GM19035 (cell line): ENCODE data around the gene OLR1.
"Not testable (repeated sequence)": the region's sequence is repeated elsewhere in the genome, so short reads cannot be mapped to it uniquely, and the experiment has no call there.

ENCODE experiments used
- ATAC-seq: cut with Tn5 transposase; IDR thresholded peaks from one replicate; pipeline ENCODE4 v1.9.1; 2021; ENCODE audit not compliant: unreplicated experiment

OLR1 gene

GRCh38 chr12:10171973-10172728, at the start of gene OLR1:
OLR1 (minus strand) TSS chr12:10172132; CDS start chr12:10172077, 55 bp downstream.
- ATAC-seq: no peak

GRCh38 chr12:10220398-10221077, 48.6 kb upstream of the OLR1 start:
- no peak for ATAC-seq

- ATAC-seq: no peak
Measured at GRCh38 chr12:10218021-10218420, 46.1 kb upstream of the OLR1 start.

GRCh38 chr12:10215946-10216345, 44.0 kb upstream of the OLR1 start:
- not testable (repeated sequence) for ATAC-seq

GRCh38 chr12:10215436-10215835, 43.5 kb upstream of the OLR1 start:
- no peak for ATAC-seq

- ATAC-seq: no peak
Measured at GRCh38 chr12:10214895-10215267, 42.9 kb upstream of the OLR1 start.

GRCh38 chr12:10214136-10214894, 42.4 kb upstream of the OLR1 start:
- ATAC-seq: no peak

- peak; percentile 63 for ATAC-seq
Measured at GRCh38 chr12:10213168-10214135, 41.5 kb upstream of the OLR1 start.

GRCh38 chr12:10212739-10213131, 40.8 kb upstream of the OLR1 start, which contains the start of gene GABARAPL1:
GABARAPL1 (plus strand) TSS chr12:10212877; CDS start chr12:10213130, 253 bp downstream.
- ATAC-seq: peak; percentile 74

- ATAC-seq: peak; percentile 72
Measured at GRCh38 chr12:10211940-10212738, 40.2 kb upstream of the OLR1 start.

- ATAC-seq: no peak
Measured at GRCh38 chr12:10211101-10211939, 39.4 kb upstream of the OLR1 start.

- no peak for ATAC-seq
Measured at GRCh38 chr12:10210225-10210624, 38.3 kb upstream of the OLR1 start.

GRCh38 chr12:10207136-10207535, 35.2 kb upstream of the OLR1 start:
- no peak for ATAC-seq

GRCh38 chr12:10205220-10205807, 33.4 kb upstream of the OLR1 start:
- ATAC-seq: no peak

- ATAC-seq: not testable (repeated sequence)
Measured at GRCh38 chr12:10204495-10204894, 32.6 kb upstream of the OLR1 start.

GRCh38 chr12:10197879-10198278, 25.9 kb upstream of the OLR1 start:
- ATAC-seq: no peak

GRCh38 chr12:10196210-10196609, 24.3 kb upstream of the OLR1 start:
- ATAC-seq: peak; percentile 98

GRCh38 chr12:10194160-10194670, 22.3 kb upstream of the OLR1 start:
- ATAC-seq: no peak
